SK-N-MC (cell line): Measurements from ENCODE around the gene MAML3.

ENCODE experiments used
- EZH2 ChIP-seq: fragments of 200-600 bp; sonication (generic); IDR thresholded peaks from one replicate; pipeline ENCODE4 v1.6.1; 2017; ENCODE audit warnings: antibody characterized with exemption
- POLR2AphosphoS5 ChIP-seq: IDR thresholded peaks from 2 replicates; pipeline ENCODE4 v1.6.1; 2012; ENCODE audit warnings: mild to moderate bottlenecking, low read depth, low read length, borderline replicate concordance

DNA sequence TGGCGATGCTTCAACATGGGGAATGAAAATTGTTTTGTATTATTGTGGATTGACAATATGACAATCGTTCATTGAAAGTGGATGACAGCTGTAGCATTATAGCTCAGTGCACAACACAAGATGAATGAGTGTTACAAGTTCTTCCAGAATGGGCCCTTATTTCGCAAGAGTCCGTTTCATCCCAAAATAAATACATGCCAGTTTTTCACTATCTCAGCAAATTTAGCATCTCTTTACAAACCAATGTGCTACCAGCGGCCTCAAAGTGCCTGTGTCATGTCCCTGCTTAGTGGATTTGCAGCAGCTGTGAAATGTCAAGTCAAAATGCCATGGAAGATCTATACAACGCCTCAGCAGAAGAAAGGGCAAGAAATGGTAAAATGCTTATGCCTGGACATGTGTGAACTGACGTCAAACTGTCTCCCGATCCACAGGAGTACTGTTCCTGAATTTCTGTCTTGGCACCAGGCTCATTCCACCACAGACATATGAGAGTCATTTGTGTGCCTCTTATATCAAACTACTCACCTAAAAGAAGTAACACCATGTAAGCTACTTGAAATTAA lies 109.6 kb downstream of the MAML3 start:
- TF ChIP-seq EZH2, result no peak
- no peak for TF ChIP-seq POLR2AphosphoS5
